Measurements from ENCODE around the gene AGAP1.

DNA sequence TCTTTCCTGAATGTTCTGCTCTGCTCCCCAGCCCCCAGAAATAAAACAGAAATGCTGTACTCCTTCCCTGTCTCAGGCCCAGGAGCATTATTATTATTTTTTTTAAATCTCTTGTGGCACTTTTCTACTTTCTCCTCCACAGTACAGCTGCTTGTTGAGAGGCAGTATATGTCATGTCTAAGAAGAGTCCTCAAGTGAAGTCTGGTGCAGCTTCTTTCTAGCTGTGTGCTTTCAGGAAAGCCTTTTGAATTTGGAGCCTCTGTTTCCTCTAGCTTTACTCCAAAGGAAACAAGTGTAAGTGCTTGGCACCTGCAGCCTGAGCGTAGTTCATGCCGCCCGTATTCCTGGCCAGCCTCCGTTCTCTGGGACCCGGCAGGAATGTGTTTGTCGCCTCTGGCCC, 22.4 kb downstream of the AGAP1 start:
- TF ChIP-seq CTCF (IDR thresholded peaks at IDR 0.05) = no peak
- no peak for TF ChIP-seq POLR2A (IDR thresholded peaks at IDR 0.05)
